Thyroid gland (tissue), 4 donors: ENCODE measurements around the gene MERTK.

Experiments used
- POLR2A ChIP-seq, 2 donors: fragments of 450-650 bp; IDR thresholded peaks; one replicate each; pipeline ENCODE4 v1.6.1; 2017; ENCODE audit warnings: antibody characterized with exemption in 2 of 2, mild to moderate bottlenecking in 2 of 2, moderate library complexity in 1 of 2
- TF ChIP-seq, protein P1 (sequence below), 6 experiments: fragments of 200-600 bp in 3 of 6; fragments of 450-650 bp in 3 of 6; sonication (generic) in 3 of 6; IDR thresholded peaks; one replicate each; pipeline ENCODE4 v1.5.1; 2016 to 2019; ENCODE audit warnings: antibody characterized with exemption in 6 of 6, mild to moderate bottlenecking in 2 of 6, inconsistent platforms in 1 of 6, moderate library complexity in 1 of 6

DNA sequence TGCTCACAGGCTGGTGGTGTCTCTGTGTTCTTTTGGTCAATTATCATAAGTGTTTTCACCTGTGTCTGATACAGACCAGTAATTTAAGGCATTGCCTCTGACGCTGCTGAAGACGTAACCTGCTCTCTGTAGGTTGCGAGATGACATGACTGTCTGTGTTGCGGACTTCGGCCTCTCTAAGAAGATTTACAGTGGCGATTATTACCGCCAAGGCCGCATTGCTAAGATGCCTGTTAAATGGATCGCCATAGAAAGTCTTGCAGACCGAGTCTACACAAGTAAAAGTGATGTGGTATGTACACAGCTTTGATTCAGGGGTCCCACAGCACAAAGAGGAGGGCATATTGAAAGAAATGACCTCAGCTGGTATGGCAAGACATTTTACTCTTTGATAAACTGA lies 122.9 kb downstream of the MERTK start:
- TF ChIP-seq, protein P1, sequence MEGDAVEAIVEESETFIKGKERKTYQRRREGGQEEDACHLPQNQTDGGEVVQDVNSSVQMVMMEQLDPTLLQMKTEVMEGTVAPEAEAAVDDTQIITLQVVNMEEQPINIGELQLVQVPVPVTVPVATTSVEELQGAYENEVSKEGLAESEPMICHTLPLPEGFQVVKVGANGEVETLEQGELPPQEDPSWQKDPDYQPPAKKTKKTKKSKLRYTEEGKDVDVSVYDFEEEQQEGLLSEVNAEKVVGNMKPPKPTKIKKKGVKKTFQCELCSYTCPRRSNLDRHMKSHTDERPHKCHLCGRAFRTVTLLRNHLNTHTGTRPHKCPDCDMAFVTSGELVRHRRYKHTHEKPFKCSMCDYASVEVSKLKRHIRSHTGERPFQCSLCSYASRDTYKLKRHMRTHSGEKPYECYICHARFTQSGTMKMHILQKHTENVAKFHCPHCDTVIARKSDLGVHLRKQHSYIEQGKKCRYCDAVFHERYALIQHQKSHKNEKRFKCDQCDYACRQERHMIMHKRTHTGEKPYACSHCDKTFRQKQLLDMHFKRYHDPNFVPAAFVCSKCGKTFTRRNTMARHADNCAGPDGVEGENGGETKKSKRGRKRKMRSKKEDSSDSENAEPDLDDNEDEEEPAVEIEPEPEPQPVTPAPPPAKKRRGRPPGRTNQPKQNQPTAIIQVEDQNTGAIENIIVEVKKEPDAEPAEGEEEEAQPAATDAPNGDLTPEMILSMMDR (IDR thresholded peaks at IDR 0.05): no peak
- TF ChIP-seq POLR2A (IDR thresholded peaks at IDR 0.05): no peak
